Measurements from ENCODE around the gene CBL. TPM values are rescaled to one million over a fixed set of nuclear protein-coding genes. Genes with fewer than 3 reads are reported as not detected.
A peak's percentile ranks its signal among the peaks of the same experiment; 100 is the strongest.

CBL gene
- total RNA-seq, 3 donors from 2014 or later = 11.0 to 24.4 (median 13.1) TPM

GRCh38 chr11:119172513-119172912, 33.6 kb upstream of the CBL start:
- ATAC-seq (no peak), DNase-seq (no peak)
- H3K4me3 ChIP-seq = no peak overlapping the region
- intact Hi-C loops (cut with DNase I, micrococcal nuclease) = no loop called here
- H3K9me3 ChIP-seq = no peaks in the 10 kb centered on the region
- H3K36me3 ChIP-seq (ENCODE audit: low read depth) = no peaks in the 10 kb centered on the region
- H3K4me1 ChIP-seq (ENCODE audit: low read depth) = no peaks in the 10 kb centered on the region
- TF ChIP-seq CTCF (IDR thresholded peaks at IDR 0.05) = no peak

GRCh38 chr11:119173453-119173852, 32.7 kb upstream of the CBL start:
- TF ChIP-seq CTCF (IDR thresholded peaks at IDR 0.05) = no peak
- Histone ChIP-seq H3K36me3 (ENCODE audit: low read depth) (no peaks in the 10 kb centered on the region), H3K9me3 (no peaks in the 10 kb centered on the region), H3K4me1 (ENCODE audit: low read depth) (no peaks in the 10 kb centered on the region), H3K4me3 (no peak overlapping the region)
- DNase-seq = no peak
- ATAC-seq = no peak
- intact Hi-C loops (cut with DNase I, micrococcal nuclease) = no loop called here

GRCh38 chr11:119175493-119176077, 30.6 kb upstream of the CBL start:
- DNase-seq (no peak), ATAC-seq (peak; percentile 35)
- no peak overlapping the region for H3K4me3 ChIP-seq
- H3K9me3 ChIP-seq = no peaks in the 10 kb centered on the region
- intact Hi-C loops (cut with DNase I, micrococcal nuclease) = no loop called here
- no peaks in the 10 kb centered on the region for H3K36me3 ChIP-seq (ENCODE audit: low read depth)
- H3K4me1 ChIP-seq (ENCODE audit: low read depth) = no peaks in the 10 kb centered on the region
- no peak for TF ChIP-seq CTCF (IDR thresholded peaks at IDR 0.05)

- DNase-seq (no peak), ATAC-seq (no peak)
- Histone ChIP-seq H3K9me3 (no peaks in the 10 kb centered on the region), H3K4me3 (no peak overlapping the region), H3K36me3 (ENCODE audit: low read depth) (no peaks in the 10 kb centered on the region), H3K4me1 (ENCODE audit: low read depth) (no peaks in the 10 kb centered on the region)
- no peak for TF ChIP-seq CTCF (IDR thresholded peaks at IDR 0.05)
- intact Hi-C loops (cut with DNase I, micrococcal nuclease) = no loop called here
These were observed 27.9 kb upstream of the CBL start for GRCh38 chr11:119178166-119178680.

- intact Hi-C loops (cut with DNase I, micrococcal nuclease) = no loop called here
- Histone ChIP-seq H3K4me1 (ENCODE audit: low read depth) (no peaks in the 10 kb centered on the region), H3K4me3 (no peak overlapping the region), H3K9me3 (no peaks in the 10 kb centered on the region), H3K36me3 (ENCODE audit: low read depth) (no peaks in the 10 kb centered on the region)
- ATAC-seq = no peak
- no peak for DNase-seq
- no peak for TF ChIP-seq CTCF (IDR thresholded peaks at IDR 0.05)
These were observed 26.8 kb upstream of the CBL start for GRCh38 chr11:119179342-119179741.
